ENCODE measurements around the gene SERPINA5. TPM values are rescaled to one million over a fixed set of nuclear protein-coding genes. Genes with fewer than 3 reads are reported as not detected.

SERPINA5 gene
- total and polyA plus RNA-seq, 2 of the 8 experiments (the other 6 are each of a cell fraction or from before 2014, with no cell fraction given), result 1.8 to 1.9 TPM

DNA sequence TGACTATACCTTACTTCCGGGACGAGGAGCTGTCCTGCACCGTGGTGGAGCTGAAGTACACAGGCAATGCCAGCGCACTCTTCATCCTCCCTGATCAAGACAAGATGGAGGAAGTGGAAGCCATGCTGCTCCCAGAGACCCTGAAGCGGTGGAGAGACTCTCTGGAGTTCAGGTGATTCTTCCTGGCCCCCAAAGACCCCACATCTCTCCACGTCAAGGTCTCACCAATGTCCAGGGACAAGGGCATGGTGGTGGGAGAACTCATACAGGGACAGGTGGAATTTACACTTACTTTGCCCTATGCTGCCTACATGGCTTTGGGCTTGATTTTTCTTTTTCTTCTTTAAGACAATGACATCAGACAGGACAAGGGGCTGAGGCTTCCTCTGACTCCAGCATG lies 38.1 kb downstream of the SERPINA5 start:
- WGBS, 2 experiments (ENCODE audit: extremely low coverage in 1 of 2, insufficient coverage in 1 of 2, insufficient read length in 1 of 2, insufficient replicate concordance in 2 of 2, low coverage in 1 of 2, low lambda C conversion rate in 2 of 2, missing lambda C conversion rate in 1 of 2), result 75% methylated on average over 6 of the region's 6 CpGs; no CpG with 5 or more reads in 1 of the 2 experiments
- POLR2A ChIA-PET (ENCODE audit: partially characterized antibody), result no interaction called here
- Histone ChIP-seq H4K8ac (ENCODE audit: extremely low read depth, insufficient read depth, low read length) (no peak overlapping the region), H3K23me2 (ENCODE audit: low read depth, low read length) (no peaks in the 10 kb centered on the region), H3K27me3 (replicated peaks in 1 of 4; ENCODE audit: control insufficient read depth in 3 of 4, extremely low read depth in 1 of 4, insufficient read depth in 3 of 4, low read length in 3 of 4) (no peaks in the 10 kb centered on the region), H2AK5ac (ENCODE audit: low read depth, low read length) (no peak overlapping the region), H3K36me3 (ENCODE audit: control insufficient read depth in 2 of 4, insufficient read depth in 4 of 4, low read length in 3 of 4) (0 out of 8 replicates have a peak, but pooled peaks cover 0 to 2% (median 0%) of the 10 kb centered on the region in 4 experiments), H3K4me3 (ENCODE audit: extremely low read depth in 1 of 4, insufficient read depth in 2 of 4, low read depth in 3 of 4, low read length in 4 of 4) (no peak overlapping the region), H2AFZ (ENCODE audit: low read length) (no peak overlapping the region), H3K27ac (ENCODE audit: low read depth, low read length) (no peak overlapping the region), H3K4ac (replicated peaks; ENCODE audit: insufficient read length, low read depth, low read length) (no peak overlapping the region), H2BK120ac (replicated peaks; ENCODE audit: low read depth, low read length) (no peak overlapping the region), H2BK15ac (ENCODE audit: low read length) (no peak overlapping the region), H4K20me1 (replicated peaks in 1 of 2; ENCODE audit: control insufficient read depth in 1 of 2, insufficient read depth in 2 of 2, low read length in 2 of 2) (no peaks in the 10 kb centered on the region), H3K9me3 (ENCODE audit: insufficient read depth in 2 of 2, low read depth in 1 of 2, low read length in 1 of 2) (peaks cover 14 to 28% of the 10 kb centered on the region in 2 experiments), H3K18ac (ENCODE audit: extremely low read depth, low read length) (no peak overlapping the region), H4K5ac (ENCODE audit: insufficient read length, low read depth, low read length) (no peak overlapping the region), H3K14ac (ENCODE audit: insufficient read length) (no peak overlapping the region), H3K9ac (replicated peaks in 1 of 4; ENCODE audit: extremely low read depth in 1 of 4, low read depth in 3 of 4, low read length in 3 of 4) (no peak overlapping the region), H3K79me1 (ENCODE audit: low read depth, low read length) (no peaks in the 10 kb centered on the region), H3K79me2 (ENCODE audit: control insufficient read depth in 1 of 2, insufficient read depth in 2 of 2, low read length in 2 of 2) (no peaks in the 10 kb centered on the region), H4K91ac (replicated peaks; ENCODE audit: insufficient read length, low read length) (no peak overlapping the region), H3K4me1 (replicated peaks in 1 of 4; ENCODE audit: control insufficient read depth in 3 of 4, insufficient read depth in 4 of 4, low read length in 3 of 4) (no peaks in the 10 kb centered on the region), H3K4me2 (ENCODE audit: insufficient read depth in 1 of 2, low read depth in 2 of 2, low read length in 2 of 2) (no peak overlapping the region), H2BK12ac (ENCODE audit: low read depth, low read length) (no peak overlapping the region), H3K56ac (replicated peaks; ENCODE audit: insufficient read length, low read depth, low read length) (no peak overlapping the region), H2BK5ac (ENCODE audit: low read depth, low read length) (no peak overlapping the region), H2BK20ac (ENCODE audit: low read length) (no peak overlapping the region), H3K23ac (ENCODE audit: insufficient read length) (no peak overlapping the region)
- DNase-seq (ENCODE audit: low read depth in 1 of 2, low spot score in 2 of 2) (no peak), FAIRE-seq (no peak)
- CTCF ChIA-PET (ENCODE audit: partially characterized antibody), result no interaction called here
- TF ChIP-seq CHD2 (IDR thresholded peaks at IDR 0.05; ENCODE audit: low read length) (no peak), POU5F1 (IDR thresholded peaks at IDR 0.05; ENCODE audit: low read depth, low read length) (no peak), POLR2AphosphoS5 (IDR thresholded peaks at IDR 0.05; ENCODE audit: low read depth, low read length) (no peak)

Measured in H1 (cell line).